ENCODE results near the gene BANP.

GRCh38 chr16:88003736-88004135 is 52.5 kb downstream of the BANP start:
- TF ChIP-seq, protein P1, sequence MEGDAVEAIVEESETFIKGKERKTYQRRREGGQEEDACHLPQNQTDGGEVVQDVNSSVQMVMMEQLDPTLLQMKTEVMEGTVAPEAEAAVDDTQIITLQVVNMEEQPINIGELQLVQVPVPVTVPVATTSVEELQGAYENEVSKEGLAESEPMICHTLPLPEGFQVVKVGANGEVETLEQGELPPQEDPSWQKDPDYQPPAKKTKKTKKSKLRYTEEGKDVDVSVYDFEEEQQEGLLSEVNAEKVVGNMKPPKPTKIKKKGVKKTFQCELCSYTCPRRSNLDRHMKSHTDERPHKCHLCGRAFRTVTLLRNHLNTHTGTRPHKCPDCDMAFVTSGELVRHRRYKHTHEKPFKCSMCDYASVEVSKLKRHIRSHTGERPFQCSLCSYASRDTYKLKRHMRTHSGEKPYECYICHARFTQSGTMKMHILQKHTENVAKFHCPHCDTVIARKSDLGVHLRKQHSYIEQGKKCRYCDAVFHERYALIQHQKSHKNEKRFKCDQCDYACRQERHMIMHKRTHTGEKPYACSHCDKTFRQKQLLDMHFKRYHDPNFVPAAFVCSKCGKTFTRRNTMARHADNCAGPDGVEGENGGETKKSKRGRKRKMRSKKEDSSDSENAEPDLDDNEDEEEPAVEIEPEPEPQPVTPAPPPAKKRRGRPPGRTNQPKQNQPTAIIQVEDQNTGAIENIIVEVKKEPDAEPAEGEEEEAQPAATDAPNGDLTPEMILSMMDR (IDR thresholded peaks at IDR 0.05), result no peak
- no peak for TF ChIP-seq POLR2A (IDR thresholded peaks at IDR 0.05; ENCODE audit: low read depth)
- TF ChIP-seq POLR2AphosphoS5 (IDR thresholded peaks at IDR 0.05), result no peak

Measured in esophagus muscularis mucosa (tissue), 3 donors.